Heart left ventricle (tissue), 16 donors: ENCODE measurements around the gene KRTAP5-1. TPM values are rescaled to one million over a fixed set of nuclear protein-coding genes. Genes with fewer than 3 reads are reported as not detected.

Source experiments
- ATAC-seq, 4 donors: fragments of 200-7000 bp; cut with Tn5 transposase; one replicate each; pipeline ENCODE4 v1.9.1; 2020 to 2022; ENCODE audit warnings: moderate library complexity in 4 of 4, mild to moderate bottlenecking in 3 of 4, moderate number of reproducible peaks in 1 of 4
- DNase-seq, 5 donors: peaks; one replicate each; pipeline ENCODE4 v3.0.0-alpha.2; 2020
- H3K27ac ChIP-seq, 12 donors: fragments of 200-600 bp; sonication (generic) in 4 of 12; one replicate each; pipeline versions ENCODE4 v1.5.0 to v1.8.0; 2016 to 2022; ENCODE audit warnings: mild to moderate bottlenecking in 2 of 12
- H3K27me3 ChIP-seq, 9 donors: fragments of 200-600 bp; sonication (generic) in 2 of 9; one replicate each; pipeline versions ENCODE4 v1.5.1 to v1.8.0; 2016 to 2022; ENCODE audit warnings: mild to moderate bottlenecking in 3 of 9
- H3K36me3 ChIP-seq, 9 donors: fragments of 200-600 bp; sonication (generic) in 2 of 9; one replicate each; pipeline versions ENCODE4 v1.5.0 to v1.8.0; 2018 to 2022; ENCODE audit warnings: mild to moderate bottlenecking in 2 of 9
- H3K4me1 ChIP-seq, 12 donors: fragments of 200-600 bp; sonication (generic) in 4 of 12; one replicate each; pipeline versions ENCODE4 v1.5.0 to v1.8.0; 2016 to 2022; ENCODE audit warnings: mild to moderate bottlenecking in 3 of 12
- H3K4me3 ChIP-seq, 12 donors: fragments of 200-600 bp; sonication (generic) in 4 of 12; one replicate each; pipeline versions ENCODE4 v1.5.0 to v1.8.0; 2017 to 2022; ENCODE audit warnings: mild to moderate bottlenecking in 9 of 12, moderate library complexity in 4 of 12
- H3K9me3 ChIP-seq, 12 donors: fragments of 200-600 bp; sonication (generic) in 4 of 12; one replicate each; pipeline versions ENCODE4 v1.5.0 to v1.8.0; 2016 to 2022; ENCODE audit warnings: mild to moderate bottlenecking in 1 of 12
- CTCF ChIP-seq, 12 donors: fragments of 200-600 bp; sonication (generic) in 4 of 12; IDR thresholded peaks; one replicate each; pipeline versions ENCODE4 v1.5.0 to v1.8.0; 2018 to 2022; ENCODE audit warnings: antibody characterized with exemption in 12 of 12, mild to moderate bottlenecking in 5 of 12
- POLR2A ChIP-seq, 2 donors: fragments of 450-650 bp; IDR thresholded peaks; one replicate each; pipeline ENCODE4 v1.6.1; 2017; ENCODE audit warnings: antibody characterized with exemption in 2 of 2, mild to moderate bottlenecking in 2 of 2, moderate library complexity in 2 of 2
- WGBS, 4 donors: extraction: QIAGEN DNeasy Blood & Tissue Kit in 2 of 4; methylation state at CpG; one replicate each; pipeline versions ENCODE4 v1.1.5 to v1.1.7; 2013 to 2018; 5-methylcytosine and 5-hydroxymethylcytosine counted together
- intact Hi-C, 10 donors: fragments of 100-400 bp; cut with DNase I; formaldehyde crosslinking; loops; one replicate each; pipeline versions ENCODE4 v1.11.1 to v1.14.2; 2022
- polyA plus RNA-seq, 2 donors: library from polyadenylated mRNA; stranded (reverse); fragments of 200-250 nt; gene quantifications; one replicate each; pipeline ENCODE4 v1.2.3, GENCODE V29; 2013
- total RNA-seq, 9 donors: library from RNA; depleted of rRNA in 2 of 9; stranded (reverse); fragments of >200 nt in 2 of 9; fragmentation: NEBNext Ultra II Directional in 3 of 9; extraction: Animal tissue kit (Norgen Biotek cat#: 25700) in 3 of 9; gene quantifications; one replicate each; pipeline versions ENCODE4 v1.1.0 to v1.2.4, GENCODE V29; 2016 to 2023
- donor health status: ischemic (EF 13 %, LVEDD 7.1; RV severe dilation, severe dysfunction).
- donor health status: healthy with polysubstance abuse.
- donor health status: DM: no; HTN: yes; CAD: no.
- donor health status: DM: no; HTN: no; CAD: no.
- donor health status: ischemic (EF 25% LVEDD 6.9; RV normal size, moderate dysfunction).
- donor health status: ischemic (EF 25% LVEDD 5.7; RV mildly dilated, moderate dysfunction).
- donor health status: healthy.
- donor health status: DM: yes; HTN: yes; CAD: no.
- donor health status: ischemic (EF 35%, LVEDD 5.7; RV mildly dilated, moderate dysfunction).
- donor health status: nonischemic (EF 11% LVEDD 7.7; RV severe dilation, severe dysfunction).
- donor health status: DM: yes; HTN: yes; CAD: no.
- donor health status: PGD.
- donor health status: ischemic (EF 29% LVEDD 5.4; RV normal size, mild dysfunction).
- donor health status: nonischemic (EF 23%, LVEDD 6.1; RV moderate dilation, normal function).

KRTAP5-1 gene
- total and polyA plus RNA-seq, 11 donors = not detected

GRCh38 chr11:1574238-1574932 lies 10.7 kb downstream of the KRTAP5-1 start:
- H3K36me3 ChIP-seq = no peaks in the 10 kb centered on the region
- TF ChIP-seq CTCF (IDR thresholded peaks at IDR 0.05) (peak; percentile 61 to 97 (median 90)), POLR2A (IDR thresholded peaks at IDR 0.05) (no peak)
- intact Hi-C loops = loop anchor here in 9 of 10 donors (1.0 to 10.0 kb wide), 9 partner anchors 27 to 372 kb away; partner anchors contain the start of gene TOLLIP (in 1 of the 9)
- H3K4me1 ChIP-seq = peaks cover 2 to 46% (median 29%) of the 10 kb centered on the region in 12 donors
- WGBS, 4 donors = 0 to 2% (median 2%) methylated on average over 27 to 64 of the region's 64 CpGs
- peak; percentile 60 to 74 (median 63) for DNase-seq
- peaks cover 0 to 25% (median 0%) of the 10 kb centered on the region in 9 donors for H3K27me3 ChIP-seq
- peaks cover 0 to 14% (median 0%) of the 10 kb centered on the region in 12 donors for H3K9me3 ChIP-seq
- peak in 3 of 4 donors; percentile 12 to 61 (median 55) for ATAC-seq
- peak overlapping the region in 11 of 12 donors; percentile 18 to 81 (median 56) for H3K4me3 ChIP-seq
- peak overlapping the region in 11 of 12 donors; percentile 39 to 91 (median 75) for H3K27ac ChIP-seq

DNA sequence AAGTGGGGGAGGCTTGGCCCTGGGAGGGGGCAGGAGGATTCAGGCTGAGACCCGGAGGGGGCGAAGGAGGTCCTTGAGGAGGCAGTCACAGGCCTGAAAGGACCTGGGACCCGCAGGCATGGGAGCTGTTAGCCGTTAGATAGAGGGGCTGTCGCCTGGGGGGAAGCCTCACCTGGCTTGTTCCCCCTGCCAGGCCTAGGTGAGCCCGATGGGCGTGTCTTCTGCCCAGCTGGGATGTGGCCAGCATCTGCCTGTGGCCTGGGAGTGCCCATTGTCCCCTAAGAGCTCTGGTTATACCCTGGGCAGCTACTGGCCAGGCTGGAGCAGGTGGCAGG lies 11.2 kb downstream of the KRTAP5-1 start:
- intact Hi-C loops = loop anchor here (1.0 to 10.0 kb wide), 10 partner anchors 15 to 371 kb away; partner anchors contain the start of gene TOLLIP (in 1 of the 10)
- Histone ChIP-seq H3K27ac (peak overlapping the region in 11 of 12 donors; percentile 24 to 91 (median 75)), H3K36me3 (no peaks in the 10 kb centered on the region), H3K27me3 (peaks cover 0 to 25% (median 0%) of the 10 kb centered on the region in 9 donors), H3K4me3 (peak overlapping the region in 9 of 12 donors; percentile 36 to 81 (median 69)), H3K9me3 (peaks cover 0 to 10% (median 0%) of the 10 kb centered on the region in 12 donors), H3K4me1 (peaks cover 2 to 51% (median 31%) of the 10 kb centered on the region in 12 donors)
- TF ChIP-seq POLR2A (IDR thresholded peaks at IDR 0.05) (no peak), CTCF (IDR thresholded peaks at IDR 0.05) (no peak)
- peak in 3 of 4 donors; percentile 7 to 26 (median 12) for ATAC-seq
- peak in 2 of 5 donors; percentile 15 to 58 for DNase-seq
- WGBS, 4 donors = 20 to 35% (median 25%) methylated on average over 6 to 7 of the region's 7 CpGs

GRCh38 chr11:1573077-1573902 lies 11.8 kb downstream of the KRTAP5-1 start:
- Histone ChIP-seq H3K4me3 (peak overlapping the region; percentile 51 to 85 (median 74)), H3K27ac (peak overlapping the region in 11 of 12 donors; percentile 24 to 91 (median 82)), H3K36me3 (no peaks in the 10 kb centered on the region), H3K4me1 (peaks cover 2 to 57% (median 31%) of the 10 kb centered on the region in 12 donors), H3K9me3 (peaks cover 0 to 5% (median 0%) of the 10 kb centered on the region in 12 donors), H3K27me3 (peaks cover 0 to 25% (median 0%) of the 10 kb centered on the region in 9 donors)
- no peak for TF ChIP-seq POLR2A (IDR thresholded peaks at IDR 0.05)
- no peak for TF ChIP-seq CTCF (IDR thresholded peaks at IDR 0.05)
- intact Hi-C loops = loop anchor here in 7 of 10 donors (2.0 to 10.0 kb wide), 7 partner anchors 14 to 370 kb away; partner anchors contain the start of gene TOLLIP (in 1 of the 7)
- DNase-seq (peak in 2 of 5 donors; percentile 23 to 42), ATAC-seq (peak in 2 of 4 donors; percentile 0 to 12)
- 16 to 26% (median 23%) methylated on average over 20 to 37 of the region's 37 CpGs for WGBS, 4 donors
